SK-N-SH (cell line): ENCODE results near the gene TRAPPC6A. TPM values are rescaled to one million over a fixed set of nuclear protein-coding genes. Genes with fewer than 3 reads are reported as not detected.

Experiments used
- CTCF ChIA-PET: fragments of 300-600, 350-600 bp; formaldehyde crosslinking; extraction: SDS; loops from one replicate; lab custom pipeline; 2021; lab: Yijun Ruan, JAX
- POLR2A ChIA-PET: fragments of 350-600 bp; sonication (Branson Sonifier 250); formaldehyde crosslinking; extraction: SDS; loops from one replicate; lab custom pipeline; 2020; ENCODE audit warnings: antibody characterized with exemption, inconsistent platforms; lab: Yijun Ruan, JAX
- DNase-seq: peaks from one replicate; pipeline ENCODE4 v3.0.0; 2012
- H2AFZ ChIP-seq: fragments of 200-600 bp; sonication (generic); 2 replicates; pipeline ENCODE4 v1.8.1; 2016; ENCODE audit warnings: antibody characterized with exemption, mild to moderate bottlenecking, low read depth
- H3F3A ChIP-seq: fragments of 200-600 bp; sonication (generic); replicated peaks from 2 replicates; pipeline ENCODE3; 2016; ENCODE audit warnings: antibody characterized with exemption, mild to moderate bottlenecking; ENCODE audit not compliant: insufficient read depth
- H3K27ac ChIP-seq, 2 experiments: fragments of 200-500 bp in 1 of 2; fragments of 200-600 bp in 1 of 2; sonication (Bioruptor generic) in 1 of 2; sonication (generic), shearing (Covaris generic) in 1 of 2; 2 replicates each; pipeline versions ENCODE4 v1.5.1 to v1.6.1; 2014 to 2016; ENCODE audit warnings: low read depth in 2 of 2, inconsistent platforms in 1 of 2, low read length in 1 of 2, mild to moderate bottlenecking in 1 of 2, mixed read lengths in 1 of 2
- H3K27me3 ChIP-seq: fragments of 200-600 bp; sonication (generic), shearing (Covaris generic); 2 replicates; pipeline ENCODE4 v1.6.1; 2016; ENCODE audit warnings: mixed run types; ENCODE audit not compliant: insufficient read depth
- H3K36me3 ChIP-seq, 2 experiments: fragments of 200-500 bp in 1 of 2; fragments of 200-600 bp in 1 of 2; sonication (Bioruptor generic) in 1 of 2; sonication (generic) in 1 of 2; replicated peaks in 1 of 2; 2 replicates each; pipeline versions ENCODE3 to v1.5.1; 2014 to 2016; ENCODE audit warnings: low read length in 1 of 2, mild to moderate bottlenecking in 1 of 2; ENCODE audit not compliant: insufficient read depth in 2 of 2, control insufficient read depth in 1 of 2
- H3K4me1 ChIP-seq, 2 experiments: fragments of 200-500 bp in 1 of 2; fragments of 200-600 bp in 1 of 2; sonication (Bioruptor generic) in 1 of 2; sonication (generic), shearing (Covaris generic) in 1 of 2; 2 replicates each; pipeline versions ENCODE4 v1.5.1 to v1.6.1; 2014 to 2016; ENCODE audit warnings: low read depth in 1 of 2, low read length in 1 of 2, mixed run types in 1 of 2; ENCODE audit not compliant: insufficient read depth in 2 of 2, control insufficient read depth in 1 of 2
- H3K4me2 ChIP-seq: fragments of 200-600 bp; sonication (generic), shearing (Covaris generic); 2 replicates; pipeline ENCODE4 v1.6.1; 2017; ENCODE audit warnings: mixed run types
- H3K4me3 ChIP-seq, 2 experiments: fragments of 200-500 bp in 1 of 2; fragments of 200-600 bp in 1 of 2; sonication (Bioruptor generic) in 1 of 2; sonication (generic), shearing (Covaris generic) in 1 of 2; 2 replicates each; pipeline versions ENCODE4 v1.5.1 to v1.8.1; 2014 to 2016; ENCODE audit warnings: low read depth in 2 of 2, inconsistent platforms in 1 of 2, low read length in 1 of 2, mild to moderate bottlenecking in 1 of 2, mixed read lengths in 1 of 2, moderate library complexity in 1 of 2
- H3K79me2 ChIP-seq: fragments of 200-600 bp; sonication (generic); 2 replicates; pipeline ENCODE4 v1.8.1; 2017; ENCODE audit warnings: mild to moderate bottlenecking; ENCODE audit not compliant: insufficient read depth
- H3K9ac ChIP-seq: fragments of 200-600 bp; sonication (generic); 2 replicates; pipeline ENCODE4 v1.6.1; 2017; ENCODE audit warnings: mixed run types
- H3K9me2 ChIP-seq: fragments of 200-600 bp; sonication (generic); 2 replicates; pipeline ENCODE4 v1.6.1; 2017; ENCODE audit warnings: mixed run types
- H3K9me3 ChIP-seq: fragments of 200-600 bp; sonication (generic); 2 replicates; pipeline ENCODE4 v1.6.1; 2017; ENCODE audit warnings: mixed run types, mild to moderate bottlenecking, moderate library complexity
- H4K20me1 ChIP-seq: fragments of 200-600 bp; sonication (generic); 2 replicates; pipeline ENCODE4 v1.6.1; 2017; ENCODE audit warnings: mild to moderate bottlenecking, mixed run types; ENCODE audit not compliant: insufficient read depth
- EP300 ChIP-seq, 2 experiments: IDR thresholded peaks; 2 replicates each; pipeline versions ENCODE4 v1.4.0 to v1.6.1; 2012; ENCODE audit warnings: borderline replicate concordance in 1 of 2, low read depth in 1 of 2, low read length in 1 of 2
- EZH2phosphoT487 ChIP-seq: fragments of 200-600 bp; sonication (generic); IDR thresholded peaks from 2 replicates; pipeline ENCODE4 v1.6.1; 2017; ENCODE audit warnings: low read depth, mixed run types, mild to moderate bottlenecking, antibody characterized with exemption, moderate library complexity, borderline replicate concordance
- FOSL2 ChIP-seq: IDR thresholded peaks from 2 replicates; pipeline ENCODE4 v1.4.0; 2012; ENCODE audit warnings: low read depth, mild to moderate bottlenecking, moderate library complexity, borderline replicate concordance
- RXRA ChIP-seq: IDR thresholded peaks from 2 replicates; pipeline ENCODE4 v1.4.0; 2012; ENCODE audit warnings: low read depth, mild to moderate bottlenecking, borderline replicate concordance
- SIN3A ChIP-seq: IDR thresholded peaks from 2 replicates; pipeline ENCODE4 v1.6.1; 2012; ENCODE audit warnings: low read depth, mild to moderate bottlenecking, low read length, moderate library complexity, borderline replicate concordance
- TCF12 ChIP-seq: IDR thresholded peaks from 2 replicates; pipeline ENCODE4 v1.4.0; 2012
- WGBS: methylation state at CpG from one replicate; pipeline ENCODE4 v1.1.6; 2017; ENCODE audit warnings: low lambda C conversion rate; 5-methylcytosine and 5-hydroxymethylcytosine counted together
- polyA plus RNA-seq, 3 experiments: library from polyadenylated mRNA; depleted of rRNA; stranded (reverse); fragments of >200 nt; gene quantifications; 2 replicates each; pipeline ENCODE4 v1.2.3, GENCODE V29; 2012
- TF ChIP-seq, protein P1 (sequence below): IDR thresholded peaks from 2 replicates; pipeline ENCODE4 v1.6.1; 2012; ENCODE audit warnings: mild to moderate bottlenecking, low read depth, low read length, moderate library complexity
- TF ChIP-seq, protein P2 (sequence below): fragments of 200-600 bp; sonication (generic); IDR thresholded peaks from 2 replicates; pipeline ENCODE4 v1.6.1; 2017; ENCODE audit warnings: antibody characterized with exemption, mild to moderate bottlenecking, moderate library complexity

The TRAPPC6A gene
- polyA plus RNA-seq, 1 of the 3 experiments (the other 2 are of a cell fraction): 59.0 TPM

DNA sequence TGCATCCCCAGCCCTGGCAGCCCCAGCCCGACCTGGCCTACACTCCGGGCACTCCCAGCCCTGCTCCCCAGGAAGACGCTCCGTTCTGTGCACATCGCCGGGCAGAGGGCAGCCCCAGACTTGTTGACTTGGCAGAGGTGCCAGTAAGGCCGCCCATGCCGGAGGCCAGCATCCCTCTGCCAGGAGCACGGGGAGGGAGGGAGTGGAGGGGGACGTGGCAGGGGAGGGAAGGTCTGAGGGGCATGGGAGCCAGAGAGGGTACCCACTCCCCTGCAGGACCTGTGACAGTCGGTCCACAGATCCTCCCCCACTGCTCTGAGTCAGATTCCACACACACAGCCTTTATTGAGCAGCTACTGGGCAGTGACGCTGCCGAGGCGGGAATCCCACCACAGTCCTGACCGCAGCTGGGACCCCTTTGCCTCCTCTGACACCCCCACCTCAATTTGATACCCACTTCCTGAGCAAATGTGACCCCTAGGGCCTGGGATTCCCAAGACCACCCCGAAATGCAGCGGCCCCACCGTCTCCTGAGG is 15.4 kb downstream of the TRAPPC6A start:
- no peaks in the 10 kb centered on the region for H3F3A ChIP-seq
- H3K79me2 ChIP-seq: no peaks in the 10 kb centered on the region
- no peaks in the 10 kb centered on the region for H3K27me3 ChIP-seq
- CTCF ChIA-PET: interaction anchor here (0.6 to 2.2 kb wide), 9 partner anchors 9 to 176 kb away, joined by 3 to 13 read pairs (median 3); no protein-coding TSS in a partner anchor
- no peak overlapping the region for H3K4me2 ChIP-seq
- no peak for DNase-seq
- POLR2A ChIA-PET: interaction anchor here (0.9 kb wide), 1 partner anchor 24 kb away, joined by 3 read pairs; no protein-coding TSS in a partner anchor
- 84% methylated on average over 14 of the region's 18 CpGs for WGBS
- H3K9me3 ChIP-seq: no peaks in the 10 kb centered on the region
- no peaks in the 10 kb centered on the region for H3K36me3 ChIP-seq
- H3K4me3 ChIP-seq: no peak overlapping the region
- H3K4me1 ChIP-seq: peaks cover 0 to 9% of the 10 kb centered on the region in 2 experiments; a peak in 1 of 4 replicates
- no peak overlapping the region for H3K27ac ChIP-seq
- H3K9me2 ChIP-seq: no peaks in the 10 kb centered on the region
- no peaks in the 10 kb centered on the region for H4K20me1 ChIP-seq
- TF ChIP-seq TCF12 (no peak), FOSL2 (no peak), EP300 (IDR thresholded peaks at IDR 0.05; ENCODE audit: borderline replicate concordance in 1 of 2, low read depth in 1 of 2, low read length in 1 of 2) (no peak), RXRA (no peak), EZH2phosphoT487 (no peak), SIN3A (no peak)
- TF ChIP-seq, protein P1, sequence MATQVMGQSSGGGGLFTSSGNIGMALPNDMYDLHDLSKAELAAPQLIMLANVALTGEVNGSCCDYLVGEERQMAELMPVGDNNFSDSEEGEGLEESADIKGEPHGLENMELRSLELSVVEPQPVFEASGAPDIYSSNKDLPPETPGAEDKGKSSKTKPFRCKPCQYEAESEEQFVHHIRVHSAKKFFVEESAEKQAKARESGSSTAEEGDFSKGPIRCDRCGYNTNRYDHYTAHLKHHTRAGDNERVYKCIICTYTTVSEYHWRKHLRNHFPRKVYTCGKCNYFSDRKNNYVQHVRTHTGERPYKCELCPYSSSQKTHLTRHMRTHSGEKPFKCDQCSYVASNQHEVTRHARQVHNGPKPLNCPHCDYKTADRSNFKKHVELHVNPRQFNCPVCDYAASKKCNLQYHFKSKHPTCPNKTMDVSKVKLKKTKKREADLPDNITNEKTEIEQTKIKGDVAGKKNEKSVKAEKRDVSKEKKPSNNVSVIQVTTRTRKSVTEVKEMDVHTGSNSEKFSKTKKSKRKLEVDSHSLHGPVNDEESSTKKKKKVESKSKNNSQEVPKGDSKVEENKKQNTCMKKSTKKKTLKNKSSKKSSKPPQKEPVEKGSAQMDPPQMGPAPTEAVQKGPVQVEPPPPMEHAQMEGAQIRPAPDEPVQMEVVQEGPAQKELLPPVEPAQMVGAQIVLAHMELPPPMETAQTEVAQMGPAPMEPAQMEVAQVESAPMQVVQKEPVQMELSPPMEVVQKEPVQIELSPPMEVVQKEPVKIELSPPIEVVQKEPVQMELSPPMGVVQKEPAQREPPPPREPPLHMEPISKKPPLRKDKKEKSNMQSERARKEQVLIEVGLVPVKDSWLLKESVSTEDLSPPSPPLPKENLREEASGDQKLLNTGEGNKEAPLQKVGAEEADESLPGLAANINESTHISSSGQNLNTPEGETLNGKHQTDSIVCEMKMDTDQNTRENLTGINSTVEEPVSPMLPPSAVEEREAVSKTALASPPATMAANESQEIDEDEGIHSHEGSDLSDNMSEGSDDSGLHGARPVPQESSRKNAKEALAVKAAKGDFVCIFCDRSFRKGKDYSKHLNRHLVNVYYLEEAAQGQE: no peak
- TF ChIP-seq, protein P2, sequence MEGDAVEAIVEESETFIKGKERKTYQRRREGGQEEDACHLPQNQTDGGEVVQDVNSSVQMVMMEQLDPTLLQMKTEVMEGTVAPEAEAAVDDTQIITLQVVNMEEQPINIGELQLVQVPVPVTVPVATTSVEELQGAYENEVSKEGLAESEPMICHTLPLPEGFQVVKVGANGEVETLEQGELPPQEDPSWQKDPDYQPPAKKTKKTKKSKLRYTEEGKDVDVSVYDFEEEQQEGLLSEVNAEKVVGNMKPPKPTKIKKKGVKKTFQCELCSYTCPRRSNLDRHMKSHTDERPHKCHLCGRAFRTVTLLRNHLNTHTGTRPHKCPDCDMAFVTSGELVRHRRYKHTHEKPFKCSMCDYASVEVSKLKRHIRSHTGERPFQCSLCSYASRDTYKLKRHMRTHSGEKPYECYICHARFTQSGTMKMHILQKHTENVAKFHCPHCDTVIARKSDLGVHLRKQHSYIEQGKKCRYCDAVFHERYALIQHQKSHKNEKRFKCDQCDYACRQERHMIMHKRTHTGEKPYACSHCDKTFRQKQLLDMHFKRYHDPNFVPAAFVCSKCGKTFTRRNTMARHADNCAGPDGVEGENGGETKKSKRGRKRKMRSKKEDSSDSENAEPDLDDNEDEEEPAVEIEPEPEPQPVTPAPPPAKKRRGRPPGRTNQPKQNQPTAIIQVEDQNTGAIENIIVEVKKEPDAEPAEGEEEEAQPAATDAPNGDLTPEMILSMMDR: no peak
- no peak overlapping the region for H2AFZ ChIP-seq
- H3K9ac ChIP-seq: no peak overlapping the region
